Ovary (tissue), 9 donors: ENCODE data around the gene DISP1. TPM values are rescaled to one million over a fixed set of nuclear protein-coding genes. Genes with fewer than 3 reads are reported as not detected.
"Not testable (repeated sequence)": the region's sequence is repeated elsewhere in the genome, so short reads cannot be mapped to it uniquely, and the experiment has no call there.

Experiments used
- DNase-seq, 5 donors: peaks; one replicate each; pipeline ENCODE4 v3.0.0-alpha.2; 2019 to 2020
- H3K27ac ChIP-seq, 2 donors: fragments of 200-600 bp; one replicate each; pipeline versions ENCODE4 v1.5.1 to v1.8.0; 2019 to 2022
- H3K27me3 ChIP-seq: fragments of 200-600 bp; one replicate; pipeline ENCODE4 v1.8.0; 2022
- H3K36me3 ChIP-seq: fragments of 200-600 bp; sonication (generic); one replicate; pipeline ENCODE4 v1.5.1; 2019
- H3K4me1 ChIP-seq: one replicate; pipeline ENCODE4 v1.8.1; 2013; ENCODE audit warnings: mild to moderate bottlenecking, moderate library complexity; ENCODE audit not compliant: insufficient read depth
- H3K4me3 ChIP-seq: fragments of 200-600 bp; sonication (generic); one replicate; pipeline ENCODE4 v1.5.1; 2017
- H3K9me3 ChIP-seq, 2 donors: fragments of 200-600 bp in 1 of 2; sonication (generic) in 1 of 2; one replicate each; pipeline versions ENCODE4 v1.5.1 to v1.8.1; 2013 to 2019; ENCODE audit warnings: mild to moderate bottlenecking in 1 of 2, moderate library complexity in 1 of 2
- EP300 ChIP-seq: sonication (generic); formaldehyde crosslinking; IDR thresholded peaks from one replicate; pipeline ENCODE4 v1.6.1; 2017; ENCODE audit warnings: antibody characterized with exemption
- POLR2A ChIP-seq: fragments of 450-650 bp; IDR thresholded peaks from one replicate; pipeline ENCODE4 v1.6.1; 2017; ENCODE audit warnings: antibody characterized with exemption, mild to moderate bottlenecking, moderate library complexity
- WGBS, 3 donors: extraction: QIAGEN DNeasy Blood & Tissue Kit in 1 of 3; methylation state at CpG; one replicate each; pipeline versions ENCODE4 v1.1.5 to v1.1.7; 2013 to 2017; 5-methylcytosine and 5-hydroxymethylcytosine counted together
- intact Hi-C, 4 donors: fragments of 100-400 bp; cut with DNase I; formaldehyde crosslinking; loops; one replicate each; pipeline versions ENCODE4 v1.11.0 to v1.15.1; 2022 to 2023
- polyA plus RNA-seq, 2 donors: library from polyadenylated mRNA; stranded (reverse); fragments of 200-250 nt in 1 of 2; fragments of 350-450 nt in 1 of 2; fragmentation: Illumina TruSeq in 1 of 2; extraction: RNeasy Lipid Tissue Mini Kit (QIAGEN cat#74804) in 1 of 2; gene quantifications; one replicate each; pipeline ENCODE4 v1.2.3, GENCODE V29; 2013 to 2014
- total RNA-seq, 7 donors: library from RNA; depleted of rRNA in 2 of 7; stranded (reverse); fragments of >200 nt in 2 of 7; fragmentation: NEBNext Ultra II Directional in 3 of 7; extraction: Animal tissue kit (Norgen Biotek cat#: 25700) in 3 of 7; gene quantifications; one replicate each; pipeline versions ENCODE4 v1.1.0 to v1.2.4, GENCODE V29; 2016 to 2023
- TF ChIP-seq, protein P1 (sequence below), 3 donors: fragments of 450-650 bp in 2 of 3; fragments of 200-600 bp in 1 of 3; IDR thresholded peaks; one replicate each; pipeline versions ENCODE4 v1.5.1 to v1.8.0; 2016 to 2022; ENCODE audit warnings: antibody characterized with exemption in 3 of 3, mild to moderate bottlenecking in 1 of 3
- donor health status: DM: no; HTN: no; CAD: no; lungs with moderate emphysema.
- donor health status: DM: no; HTN: no; CAD: no.
- donor health status: Bipolar disorder and iron deficiency.
- donor health status: DM: yes; HTN: yes; CAD: no.
- donor health status: DM: no; HTN: no; CAD: no.
- donor health status: DM: yes; HTN: yes; CAD: no.

The DISP1 gene
- total and polyA plus RNA-seq, 9 donors = 3.7 to 12.5 (median 6.7) TPM

DNA sequence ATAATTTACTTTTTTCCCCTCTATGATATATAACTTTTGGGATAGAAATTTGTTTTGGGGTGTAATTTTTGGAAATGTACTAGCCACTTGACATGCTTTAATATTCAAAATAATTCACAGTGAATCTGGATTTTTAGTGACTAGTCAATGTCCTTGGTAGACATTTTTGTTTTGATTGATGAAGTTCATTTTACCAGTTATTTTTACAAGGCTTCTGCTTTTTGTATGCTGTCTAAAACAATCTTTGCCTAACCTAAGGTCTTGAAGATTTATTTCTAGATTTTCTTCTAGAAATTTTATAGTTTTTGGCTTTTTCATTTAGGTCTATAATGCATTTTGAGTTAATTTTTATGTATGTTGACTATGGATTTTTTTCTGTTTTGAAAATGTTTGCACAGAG, 30.9 kb downstream of the DISP1 start:
- DNase-seq = no peak
- no peaks in the 10 kb centered on the region for H3K27me3 ChIP-seq
- intact Hi-C loops = no loop called here
- no peaks in the 10 kb centered on the region for H3K36me3 ChIP-seq
- H3K4me1 ChIP-seq = no peaks in the 10 kb centered on the region
- no peak overlapping the region for H3K27ac ChIP-seq
- TF ChIP-seq, protein P1, sequence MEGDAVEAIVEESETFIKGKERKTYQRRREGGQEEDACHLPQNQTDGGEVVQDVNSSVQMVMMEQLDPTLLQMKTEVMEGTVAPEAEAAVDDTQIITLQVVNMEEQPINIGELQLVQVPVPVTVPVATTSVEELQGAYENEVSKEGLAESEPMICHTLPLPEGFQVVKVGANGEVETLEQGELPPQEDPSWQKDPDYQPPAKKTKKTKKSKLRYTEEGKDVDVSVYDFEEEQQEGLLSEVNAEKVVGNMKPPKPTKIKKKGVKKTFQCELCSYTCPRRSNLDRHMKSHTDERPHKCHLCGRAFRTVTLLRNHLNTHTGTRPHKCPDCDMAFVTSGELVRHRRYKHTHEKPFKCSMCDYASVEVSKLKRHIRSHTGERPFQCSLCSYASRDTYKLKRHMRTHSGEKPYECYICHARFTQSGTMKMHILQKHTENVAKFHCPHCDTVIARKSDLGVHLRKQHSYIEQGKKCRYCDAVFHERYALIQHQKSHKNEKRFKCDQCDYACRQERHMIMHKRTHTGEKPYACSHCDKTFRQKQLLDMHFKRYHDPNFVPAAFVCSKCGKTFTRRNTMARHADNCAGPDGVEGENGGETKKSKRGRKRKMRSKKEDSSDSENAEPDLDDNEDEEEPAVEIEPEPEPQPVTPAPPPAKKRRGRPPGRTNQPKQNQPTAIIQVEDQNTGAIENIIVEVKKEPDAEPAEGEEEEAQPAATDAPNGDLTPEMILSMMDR (IDR thresholded peaks at IDR 0.05) = no peak
- TF ChIP-seq EP300 = no peak
- no peak for TF ChIP-seq POLR2A
- H3K4me3 ChIP-seq = no peak overlapping the region
- no peaks in the 10 kb centered on the region for H3K9me3 ChIP-seq

DNA sequence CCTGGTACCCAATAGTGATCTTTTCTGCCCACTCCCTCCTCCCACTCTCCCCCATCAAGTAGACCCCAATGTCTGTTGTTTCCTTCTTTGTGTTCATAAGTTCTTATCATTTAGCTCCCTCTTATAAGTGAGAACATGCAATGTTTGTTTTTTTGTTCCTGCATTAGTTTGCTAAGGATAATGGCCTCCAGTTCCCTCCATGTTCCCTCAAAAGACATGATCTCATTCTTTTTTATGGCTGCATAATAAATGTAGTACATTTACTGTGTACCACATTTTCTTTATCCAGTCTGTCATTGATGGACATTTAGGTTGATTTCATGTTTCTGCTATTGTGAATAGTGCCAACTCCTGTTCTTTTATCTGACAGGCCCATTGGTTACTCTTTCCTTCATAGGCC, 35.7 kb downstream of the DISP1 start:
- DNase-seq, H3K9me3 ChIP-seq, H3K36me3 ChIP-seq, H3K4me3 ChIP-seq, intact Hi-C loops, H3K27me3 ChIP-seq, H3K27ac ChIP-seq, H3K4me1 ChIP-seq: not testable (repeated sequence)

DNA sequence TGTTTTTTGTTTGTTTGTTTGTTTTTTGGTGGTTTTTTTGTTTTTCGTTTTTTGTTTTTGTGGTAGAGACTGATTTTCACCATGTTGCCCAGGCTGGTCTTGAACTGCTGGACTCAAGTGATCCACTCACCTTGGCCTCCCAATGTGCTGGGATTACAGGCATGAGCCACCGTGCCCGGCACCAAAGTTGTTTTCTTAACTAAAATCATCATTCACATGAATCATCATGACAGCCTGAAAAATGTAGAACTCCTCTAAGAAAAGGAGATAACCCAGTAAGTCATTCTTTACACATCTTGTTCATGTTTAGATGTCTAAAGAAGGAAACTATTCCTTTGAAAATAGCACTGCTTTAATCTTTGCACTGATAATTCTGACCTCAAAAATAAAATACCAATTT, 37.5 kb downstream of the DISP1 start:
- no peaks in the 10 kb centered on the region for H3K36me3 ChIP-seq
- no peaks in the 10 kb centered on the region for H3K27me3 ChIP-seq
- intact Hi-C loops = no loop called here
- TF ChIP-seq EP300 (no peak), POLR2A (no peak)
- TF ChIP-seq, protein P1 (IDR thresholded peaks at IDR 0.05) = no peak
- H3K27ac ChIP-seq = no peak overlapping the region
- H3K9me3 ChIP-seq = no peaks in the 10 kb centered on the region
- no peaks in the 10 kb centered on the region for H3K4me1 ChIP-seq
- H3K4me3 ChIP-seq = no peak overlapping the region
- WGBS, 3 donors = 38 to 45% (median 43%) methylated on average over 3 of the region's 3 CpGs
- no peak for DNase-seq

DNA sequence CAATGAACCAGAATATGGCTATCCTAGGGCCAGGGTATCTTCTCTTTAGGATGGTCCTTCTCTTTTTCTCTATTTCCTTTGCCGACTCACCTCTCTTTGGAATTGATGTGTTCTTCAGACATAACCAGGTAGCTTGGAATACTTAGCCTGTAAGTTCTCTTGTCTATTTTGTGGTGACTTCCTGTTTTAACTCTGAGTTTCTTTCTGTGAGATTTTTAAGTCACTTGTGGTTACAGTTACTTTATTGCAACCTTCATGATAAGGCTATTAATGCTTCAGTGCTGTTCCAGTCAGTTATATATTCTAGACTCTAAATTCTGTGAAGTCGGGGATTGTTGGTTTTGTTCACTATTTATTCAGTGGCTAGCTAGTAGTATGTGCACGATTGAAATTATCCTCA, 46.2 kb downstream of the DISP1 start:
- H3K27me3 ChIP-seq = no peaks in the 10 kb centered on the region
- no peak for TF ChIP-seq EP300
- TF ChIP-seq, protein P1 (IDR thresholded peaks at IDR 0.05) = no peak
- TF ChIP-seq POLR2A = no peak
- WGBS, 3 donors = 68 to 81% (median 79%) methylated on average over 3 of the region's 3 CpGs
- no peak for DNase-seq
- no peak overlapping the region for H3K4me3 ChIP-seq
- no peaks in the 10 kb centered on the region for H3K36me3 ChIP-seq
- no peaks in the 10 kb centered on the region for H3K4me1 ChIP-seq
- intact Hi-C loops = loop anchor here in 1 of 4 donors (5.0 kb wide), 1 partner anchor 1434 kb away; no protein-coding TSS in a partner anchor
- no peaks in the 10 kb centered on the region for H3K9me3 ChIP-seq
- H3K27ac ChIP-seq = no peak overlapping the region

Other genes starting within 250 kb of the DISP1 start
- 10 to 100 TPM in 4 of 7 donors, 1 to 10 TPM in 3; 6.1 to 15.7 (median 10.6) TPM for gene TAF1A, start 225.1 kb upstream of the DISP1 start, total RNA-seq
- 1 to 10 TPM; 4.2 to 5.6 TPM for gene TAF1A, start 225.1 kb upstream of the DISP1 start, polyA plus RNA-seq
- 10 to 100 TPM; 34.2 to 64.0 (median 59.5) TPM for gene MIA3, start 196.9 kb upstream of the DISP1 start, total RNA-seq
- 10 to 100 TPM; 31.9 to 50.9 TPM for gene MIA3, start 196.9 kb upstream of the DISP1 start, polyA plus RNA-seq
- gene AIDA, start 102.5 kb upstream of the DISP1 start, total RNA-seq = 10 to 100 TPM; 28.8 to 67.2 (median 54.8) TPM
- 10 to 100 TPM; 38.4 to 65.0 TPM for gene AIDA, start 102.5 kb upstream of the DISP1 start, polyA plus RNA-seq
- gene BROX, start 102.5 kb upstream of the DISP1 start, total RNA-seq = 10 to 100 TPM; 24.2 to 42.3 (median 29.5) TPM
- 10 to 100 TPM; 13.8 to 21.8 TPM for gene BROX, start 102.5 kb upstream of the DISP1 start, polyA plus RNA-seq
- under 1 TPM in 1 of 7 donors, not detected in 6; 0.34 TPM for gene FAM177B, start 77.8 kb upstream of the DISP1 start, total RNA-seq
- gene FAM177B, start 77.8 kb upstream of the DISP1 start, polyA plus RNA-seq = under 1 TPM; 0.23 to 0.55 TPM